Measurements from ENCODE around the gene ELOVL1.

DNA sequence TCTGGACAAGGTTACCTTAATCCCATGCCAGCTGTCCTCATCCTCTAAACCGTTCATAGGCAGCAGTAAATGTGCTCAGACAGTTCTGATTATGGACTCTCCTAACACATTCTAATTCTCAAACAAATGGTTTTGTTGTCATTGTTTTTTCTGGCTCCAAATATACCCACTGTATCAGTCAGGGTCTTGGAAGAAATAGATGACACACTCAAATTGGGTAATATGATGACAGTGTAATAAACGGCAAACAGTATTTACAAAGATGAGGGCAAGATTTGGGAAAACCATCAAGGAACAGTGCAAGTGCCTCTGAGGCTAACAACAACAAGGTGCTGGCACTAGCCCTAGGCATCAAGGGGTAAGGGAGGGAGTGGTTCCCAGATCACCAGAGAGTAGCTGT lies 13.3 kb downstream of the ELOVL1 start:
- TF ChIP-seq, protein P1, sequence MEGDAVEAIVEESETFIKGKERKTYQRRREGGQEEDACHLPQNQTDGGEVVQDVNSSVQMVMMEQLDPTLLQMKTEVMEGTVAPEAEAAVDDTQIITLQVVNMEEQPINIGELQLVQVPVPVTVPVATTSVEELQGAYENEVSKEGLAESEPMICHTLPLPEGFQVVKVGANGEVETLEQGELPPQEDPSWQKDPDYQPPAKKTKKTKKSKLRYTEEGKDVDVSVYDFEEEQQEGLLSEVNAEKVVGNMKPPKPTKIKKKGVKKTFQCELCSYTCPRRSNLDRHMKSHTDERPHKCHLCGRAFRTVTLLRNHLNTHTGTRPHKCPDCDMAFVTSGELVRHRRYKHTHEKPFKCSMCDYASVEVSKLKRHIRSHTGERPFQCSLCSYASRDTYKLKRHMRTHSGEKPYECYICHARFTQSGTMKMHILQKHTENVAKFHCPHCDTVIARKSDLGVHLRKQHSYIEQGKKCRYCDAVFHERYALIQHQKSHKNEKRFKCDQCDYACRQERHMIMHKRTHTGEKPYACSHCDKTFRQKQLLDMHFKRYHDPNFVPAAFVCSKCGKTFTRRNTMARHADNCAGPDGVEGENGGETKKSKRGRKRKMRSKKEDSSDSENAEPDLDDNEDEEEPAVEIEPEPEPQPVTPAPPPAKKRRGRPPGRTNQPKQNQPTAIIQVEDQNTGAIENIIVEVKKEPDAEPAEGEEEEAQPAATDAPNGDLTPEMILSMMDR (IDR thresholded peaks at IDR 0.05): no peak
- TF ChIP-seq POLR2A (IDR thresholded peaks at IDR 0.05): no peak

Measured in esophagus squamous epithelium (tissue), 4 donors.